Measurements from ENCODE around the gene TRUB1. TPM values are rescaled to one million over a fixed set of nuclear protein-coding genes. Genes with fewer than 3 reads are reported as not detected.

TRUB1 gene
- total and polyA plus RNA-seq, 2 of the 4 experiments (the other 2 are of a cell fraction), result 9.1 to 17.9 TPM

DNA sequence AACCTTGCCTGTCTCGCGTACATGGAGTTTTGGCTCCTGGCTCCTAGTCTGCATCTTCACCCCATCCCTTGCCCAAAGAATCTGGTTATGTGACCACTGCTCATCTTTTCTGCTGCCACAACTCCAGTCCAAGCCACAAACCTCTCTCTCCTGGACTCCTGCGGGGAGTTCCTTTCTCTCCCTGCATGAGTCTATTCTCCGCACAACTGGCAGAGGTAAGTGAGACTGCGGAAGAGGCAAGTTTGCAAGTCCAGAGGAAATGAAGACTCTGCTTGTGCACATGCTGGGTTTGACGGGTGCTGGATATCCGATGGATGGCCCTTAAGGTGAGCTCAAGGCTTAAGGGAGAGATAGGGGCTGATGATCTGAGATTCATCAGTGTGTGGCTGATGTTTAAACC is 61.0 kb downstream of the TRUB1 start:
- H2BK120ac ChIP-seq (ENCODE audit: low read depth, low read length), result no peak overlapping the region
- H3K4me2 ChIP-seq (ENCODE audit: low read depth, low read length), result no peak overlapping the region
- H2AK5ac ChIP-seq (ENCODE audit: low read depth, low read length), result peak overlapping the region; percentile 56; the same call in 1 of the 2 replicates
- H4K5ac ChIP-seq (ENCODE audit: low read depth, low read length), result no peak overlapping the region
- H3K14ac ChIP-seq (replicated peaks; ENCODE audit: low read depth, low read length), result no peak overlapping the region
- no peak overlapping the region for H2BK15ac ChIP-seq (ENCODE audit: low read depth, low read length)
- intact Hi-C loops (cut with micrococcal nuclease) (loop anchor here (10.0 kb wide), 1 partner anchor 124 kb away; no protein-coding TSS in a partner anchor), in situ Hi-C loops (cut with MboI; ENCODE audit: low sequenced_read_pairs) (no loop called here), dilution Hi-C loops (cut with HindIII; ENCODE audit: low sequenced_read_pairs, unreplicated experiment) (no loop called here)
- WGBS, 2 experiments (ENCODE audit: extremely low coverage in 2 of 2, insufficient read length in 1 of 2), result 100% methylated on average over 6 of the region's 7 CpGs; no CpG with 5 or more reads in 1 of the 2 experiments
- peaks cover 3% of the 10 kb centered on the region; the same call in 1 of the 2 replicates for H3K27me3 ChIP-seq (ENCODE audit: control insufficient read depth, insufficient read depth, low read length)
- no peaks in the 10 kb centered on the region; a peak in 1 of 4 replicates for H3K79me1 ChIP-seq (ENCODE audit: low read depth in 1 of 2, low read length in 2 of 2)
- ChIA-PET CTCF (no interaction called here), POLR2A (ENCODE audit: unreplicated experiment) (no interaction called here)
- no TSS peak for BruUV-seq (replicated peaks)
- no peak overlapping the region for H3K18ac ChIP-seq (ENCODE audit: low read depth, low read length)
- DNase-seq, result no peak
- no peak overlapping the region for H3K56ac ChIP-seq (ENCODE audit: extremely low read depth, insufficient read depth, low read length)
- H3K4me1 ChIP-seq (ENCODE audit: control insufficient read depth, insufficient read depth, low read length), result peaks cover 10% of the 10 kb centered on the region
- H2AFZ ChIP-seq (replicated peaks; ENCODE audit: low read length, poor library complexity), result no peak overlapping the region
- TF ChIP-seq MXI1 (IDR thresholded peaks at IDR 0.05; ENCODE audit: borderline replicate concordance, low read depth, low read length) (no peak), USF2 (IDR thresholded peaks at IDR 0.05; ENCODE audit: low read depth, low read length) (no peak), FOS (IDR thresholded peaks at IDR 0.05; ENCODE audit: low read depth, low read length) (no peak), SMC3 (IDR thresholded peaks at IDR 0.05; ENCODE audit: low read depth, low read length) (no peak), NFE2L2 (IDR thresholded peaks at IDR 0.05; ENCODE audit: low read depth, low read length) (no peak), RCOR1 (IDR thresholded peaks at IDR 0.05; ENCODE audit: insufficient replicate concordance, low read length) (no peak), CEBPB (IDR thresholded peaks at IDR 0.05; ENCODE audit: low read depth, low read length) (no peak), CHD1 (IDR thresholded peaks at IDR 0.05; ENCODE audit: low read depth, low read length) (no peak), POLR2A (IDR thresholded peaks at IDR 0.05; ENCODE audit: low read depth, low read length) (no peak)
- no peak overlapping the region for H3K23ac ChIP-seq (ENCODE audit: low read depth, low read length)
- no peak overlapping the region for H2AK9ac ChIP-seq (replicated peaks; ENCODE audit: low read depth, low read length, poor library complexity)
- no peaks in the 10 kb centered on the region for H4K20me1 ChIP-seq (ENCODE audit: insufficient read depth, low read length)
- no peaks in the 10 kb centered on the region for H3K9me3 ChIP-seq (ENCODE audit: control insufficient read depth, insufficient read depth, low read length)
- H2BK20ac ChIP-seq (ENCODE audit: low read depth, low read length), result peak overlapping the region; percentile 33
- H3K9me1 ChIP-seq (ENCODE audit: insufficient read depth, low read length), result peaks cover 9% of the 10 kb centered on the region
- H3K4me3 ChIP-seq (ENCODE audit: insufficient read depth, low read depth, low read length), result no peak overlapping the region
- peak overlapping the region; percentile 23 for H4K91ac ChIP-seq (ENCODE audit: insufficient read depth, low read depth, low read length)
- ATAC-seq (ENCODE audit: low read depth), result no peak
- H3K9ac ChIP-seq (ENCODE audit: low read depth, low read length), result no peak overlapping the region
- H3K36me3 ChIP-seq (ENCODE audit: control insufficient read depth, insufficient read depth, low read length), result no peaks in the 10 kb centered on the region
- no peak overlapping the region for H4K8ac ChIP-seq (ENCODE audit: low read depth in 2 of 2, low read length in 2 of 2)
- no peak overlapping the region; the same call in 1 of the 2 replicates for H3K4ac ChIP-seq (ENCODE audit: low read depth, low read length)
- H2BK5ac ChIP-seq (ENCODE audit: low read depth, low read length, poor library complexity, severe bottlenecking), result no peak overlapping the region
- H3K27ac ChIP-seq (ENCODE audit: insufficient read depth, low read length), result no peak overlapping the region
